Testis (tissue), 2 donors: ENCODE results near the gene DLG2.

Source experiments
- CTCF ChIP-seq, 3 experiments: fragments of 450-650 bp in 2 of 3; fragments of 200-600 bp in 1 of 3; sonication (generic) in 1 of 3; IDR thresholded peaks; one replicate each; pipeline ENCODE4 v1.5.1; 2016 to 2019; ENCODE audit warnings: antibody characterized with exemption in 3 of 3, mild to moderate bottlenecking in 2 of 3, moderate library complexity in 1 of 3
- POLR2A ChIP-seq: fragments of 450-650 bp; IDR thresholded peaks from one replicate; pipeline ENCODE4 v1.6.1; 2017; ENCODE audit warnings: antibody characterized with exemption, mild to moderate bottlenecking, moderate library complexity

- TF ChIP-seq CTCF (IDR thresholded peaks at IDR 0.05): no peak
- TF ChIP-seq POLR2A: no peak
Measured at GRCh38 chr11:85643191-85643614, 16.1 kb upstream of the DLG2 start.
